ENCODE measurements around the gene ABHD17C. TPM values are rescaled to one million over a fixed set of nuclear protein-coding genes. Genes with fewer than 3 reads are reported as not detected.

The ABHD17C gene
- total RNA-seq, 1 donor from 2014 or later = 6.8 TPM

DNA sequence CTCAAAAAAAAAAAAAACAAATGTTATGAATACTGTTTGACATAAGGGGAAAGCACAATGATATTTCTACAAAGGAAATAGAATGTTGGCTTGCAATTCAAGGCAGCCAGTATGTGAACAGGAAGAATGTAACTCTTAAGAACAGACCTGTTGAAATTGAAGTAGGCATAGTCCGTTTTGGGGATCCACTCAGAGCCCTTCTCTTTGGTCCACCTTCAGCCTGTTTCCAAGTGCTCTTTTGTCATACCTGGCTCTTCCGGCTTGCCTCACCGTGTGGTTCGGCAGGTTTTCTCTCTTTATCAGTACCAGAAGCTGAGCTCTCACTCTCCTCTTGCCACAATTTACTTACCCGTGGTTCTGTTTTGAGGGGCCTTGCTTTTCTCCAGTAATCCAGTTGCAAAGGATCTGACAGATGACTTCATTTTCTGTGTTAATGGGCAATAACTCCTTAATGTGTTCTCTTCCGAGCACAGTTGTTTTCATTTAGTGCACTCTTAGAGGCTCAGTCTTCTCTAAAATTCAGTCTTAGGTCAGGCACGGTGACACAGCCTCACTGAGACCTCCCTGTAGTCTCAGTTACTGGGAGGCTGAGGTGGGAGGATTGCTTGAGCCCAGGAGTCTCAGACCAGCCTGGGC is 6.7 kb downstream of the ABHD17C start:
- TF ChIP-seq, protein P1, sequence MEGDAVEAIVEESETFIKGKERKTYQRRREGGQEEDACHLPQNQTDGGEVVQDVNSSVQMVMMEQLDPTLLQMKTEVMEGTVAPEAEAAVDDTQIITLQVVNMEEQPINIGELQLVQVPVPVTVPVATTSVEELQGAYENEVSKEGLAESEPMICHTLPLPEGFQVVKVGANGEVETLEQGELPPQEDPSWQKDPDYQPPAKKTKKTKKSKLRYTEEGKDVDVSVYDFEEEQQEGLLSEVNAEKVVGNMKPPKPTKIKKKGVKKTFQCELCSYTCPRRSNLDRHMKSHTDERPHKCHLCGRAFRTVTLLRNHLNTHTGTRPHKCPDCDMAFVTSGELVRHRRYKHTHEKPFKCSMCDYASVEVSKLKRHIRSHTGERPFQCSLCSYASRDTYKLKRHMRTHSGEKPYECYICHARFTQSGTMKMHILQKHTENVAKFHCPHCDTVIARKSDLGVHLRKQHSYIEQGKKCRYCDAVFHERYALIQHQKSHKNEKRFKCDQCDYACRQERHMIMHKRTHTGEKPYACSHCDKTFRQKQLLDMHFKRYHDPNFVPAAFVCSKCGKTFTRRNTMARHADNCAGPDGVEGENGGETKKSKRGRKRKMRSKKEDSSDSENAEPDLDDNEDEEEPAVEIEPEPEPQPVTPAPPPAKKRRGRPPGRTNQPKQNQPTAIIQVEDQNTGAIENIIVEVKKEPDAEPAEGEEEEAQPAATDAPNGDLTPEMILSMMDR (IDR thresholded peaks at IDR 0.05; ENCODE audit: partially characterized antibody, unreplicated experiment) = no peak
- Mint-ChIP-seq H3K9me3 (ENCODE audit: unreplicated experiment) (no peaks in the 10 kb centered on the region), H3K27ac (ENCODE audit: unreplicated experiment) (no peak overlapping the region), H3K36me3 (ENCODE audit: unreplicated experiment) (no peaks in the 10 kb centered on the region), H3K27me3 (ENCODE audit: unreplicated experiment) (peaks cover 3% of the 10 kb centered on the region), H3K4me1 (ENCODE audit: low read depth, unreplicated experiment) (peaks cover 10% of the 10 kb centered on the region), H3K4me3 (ENCODE audit: unreplicated experiment) (no peak overlapping the region)
- no peak for DNase-seq

DNA sequence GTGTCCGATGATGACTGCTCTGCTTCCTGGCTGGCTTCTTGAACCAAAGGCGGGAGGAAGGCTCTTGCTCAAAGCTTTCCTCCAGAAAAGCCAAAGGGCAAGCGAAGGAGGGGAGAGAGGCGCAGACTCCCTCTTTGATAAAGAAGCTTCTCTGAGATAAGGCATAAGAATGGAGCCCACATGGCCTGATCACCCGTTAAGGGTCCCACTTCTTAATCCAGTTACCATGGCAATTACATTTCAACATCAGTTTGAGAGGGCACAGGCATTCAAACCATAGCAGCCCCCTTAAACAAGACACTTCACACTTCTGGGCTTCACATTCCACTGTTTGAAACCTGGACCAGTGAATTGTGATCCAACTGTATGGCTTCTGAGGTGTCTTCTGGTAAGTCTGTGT is 8.0 kb downstream of the ABHD17C start:
- TF ChIP-seq, protein P1 (IDR thresholded peaks at IDR 0.05; ENCODE audit: partially characterized antibody, unreplicated experiment) = no peak
- no peak for DNase-seq
- Mint-ChIP-seq H3K27me3 (ENCODE audit: unreplicated experiment) (no peaks in the 10 kb centered on the region), H3K27ac (ENCODE audit: unreplicated experiment) (no peak overlapping the region), H3K4me3 (ENCODE audit: unreplicated experiment) (no peak overlapping the region), H3K9me3 (ENCODE audit: unreplicated experiment) (no peaks in the 10 kb centered on the region), H3K36me3 (ENCODE audit: unreplicated experiment) (no peaks in the 10 kb centered on the region), H3K4me1 (ENCODE audit: low read depth, unreplicated experiment) (peaks cover 8% of the 10 kb centered on the region)

DNA sequence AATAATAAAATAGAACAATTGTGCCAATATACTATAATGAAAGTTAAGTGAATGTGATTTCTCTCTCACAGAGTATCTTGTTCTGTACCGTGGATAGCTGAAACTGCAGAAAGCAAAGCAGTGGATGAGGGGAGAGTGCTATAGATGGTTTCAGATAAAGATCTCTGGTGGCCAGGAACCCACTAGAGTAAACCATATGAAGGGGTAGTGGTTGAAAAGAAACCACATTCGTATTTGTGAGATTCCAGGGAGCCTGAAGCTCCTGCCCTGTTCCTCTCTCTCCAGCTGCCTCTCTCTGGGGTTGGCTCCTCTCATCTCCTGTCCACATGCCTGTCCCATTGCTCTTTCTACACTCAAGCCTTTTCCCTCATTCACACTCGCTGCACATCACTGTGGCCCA is 8.9 kb downstream of the ABHD17C start:
- H3K27me3 Mint-ChIP-seq (ENCODE audit: unreplicated experiment) = no peaks in the 10 kb centered on the region
- H3K9me3 Mint-ChIP-seq (ENCODE audit: unreplicated experiment) = no peaks in the 10 kb centered on the region
- no peaks in the 10 kb centered on the region for H3K36me3 Mint-ChIP-seq (ENCODE audit: unreplicated experiment)
- H3K4me1 Mint-ChIP-seq (ENCODE audit: low read depth, unreplicated experiment) = peaks cover 8% of the 10 kb centered on the region
- H3K27ac Mint-ChIP-seq (ENCODE audit: unreplicated experiment) = no peak overlapping the region
- no peak overlapping the region for H3K4me3 Mint-ChIP-seq (ENCODE audit: unreplicated experiment)
- DNase-seq = no peak
- TF ChIP-seq, protein P1 (IDR thresholded peaks at IDR 0.05; ENCODE audit: partially characterized antibody, unreplicated experiment) = no peak

DNA sequence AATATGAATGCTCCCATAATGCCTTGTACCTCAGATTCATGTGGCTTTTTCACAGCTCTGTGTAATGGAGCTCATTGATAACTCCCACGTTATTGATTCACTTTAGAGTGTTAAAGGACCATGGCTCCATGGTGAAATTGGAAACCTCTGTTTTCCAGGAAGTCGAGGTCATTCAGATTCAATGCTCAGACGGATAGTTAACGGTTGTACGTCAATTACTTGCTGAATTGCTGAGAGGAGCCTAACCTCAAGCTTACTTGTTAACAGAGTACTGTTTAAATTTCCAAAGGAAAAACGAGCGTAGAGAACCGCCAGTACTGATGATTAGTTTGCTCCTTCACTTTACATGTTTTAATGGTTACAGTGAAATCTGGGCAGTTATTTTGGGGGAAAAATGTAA is 11.1 kb downstream of the ABHD17C start:
- DNase-seq = no peak
- Mint-ChIP-seq H3K9me3 (ENCODE audit: unreplicated experiment) (peaks cover 3% of the 10 kb centered on the region), H3K36me3 (ENCODE audit: unreplicated experiment) (no peaks in the 10 kb centered on the region), H3K27ac (ENCODE audit: unreplicated experiment) (no peak overlapping the region), H3K27me3 (ENCODE audit: unreplicated experiment) (no peaks in the 10 kb centered on the region), H3K4me1 (ENCODE audit: low read depth, unreplicated experiment) (peaks cover 8% of the 10 kb centered on the region), H3K4me3 (ENCODE audit: unreplicated experiment) (no peak overlapping the region)
- TF ChIP-seq, protein P1 (IDR thresholded peaks at IDR 0.05; ENCODE audit: partially characterized antibody, unreplicated experiment) = no peak

DNA sequence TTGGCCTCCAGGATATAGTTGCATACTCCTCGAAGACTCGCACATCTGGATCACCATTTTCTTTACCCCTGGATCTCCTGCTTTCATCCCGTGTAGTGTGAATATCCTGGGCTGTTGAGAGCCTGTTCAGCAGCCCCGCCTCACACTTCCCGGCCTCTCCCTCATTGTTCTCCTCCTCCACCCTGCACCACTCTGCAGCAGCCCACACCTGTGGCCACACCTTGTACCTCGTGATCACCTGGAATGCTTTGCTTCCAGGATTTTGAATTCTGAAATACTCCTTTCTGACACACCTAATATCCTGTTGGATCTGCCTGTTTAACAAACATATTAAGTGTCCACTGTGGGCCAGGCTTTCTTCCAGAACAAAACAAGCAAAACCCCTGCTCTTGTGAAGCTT is 14.4 kb downstream of the ABHD17C start:
- Mint-ChIP-seq H3K9me3 (ENCODE audit: unreplicated experiment) (peaks cover 3% of the 10 kb centered on the region), H3K4me1 (ENCODE audit: low read depth, unreplicated experiment) (peaks cover 22% of the 10 kb centered on the region), H3K4me3 (ENCODE audit: unreplicated experiment) (no peak overlapping the region), H3K36me3 (ENCODE audit: unreplicated experiment) (no peaks in the 10 kb centered on the region), H3K27me3 (ENCODE audit: unreplicated experiment) (no peaks in the 10 kb centered on the region), H3K27ac (ENCODE audit: unreplicated experiment) (no peak overlapping the region)
- DNase-seq = no peak
- TF ChIP-seq, protein P1 (IDR thresholded peaks at IDR 0.05; ENCODE audit: partially characterized antibody, unreplicated experiment) = no peak

Data from glutamatergic neuron (in vitro differentiated cells).